H1 (cell line): ENCODE results near the gene ATAT1. TPM values are rescaled to one million over a fixed set of nuclear protein-coding genes. Genes with fewer than 3 reads are reported as not detected.

Experiments
- CTCF ChIA-PET: fragments of 300-600 bp; sonication (Branson Sonifier 250); formaldehyde crosslinking; loops from one replicate; lab custom pipeline; 2021; ENCODE audit not compliant: partially characterized antibody; lab: Charles Lee
- POLR2A ChIA-PET: fragments of 300-600 bp; sonication (Branson Sonifier 250); formaldehyde crosslinking; loops from one replicate; lab custom pipeline; 2021; ENCODE audit warnings: inconsistent platforms; ENCODE audit not compliant: partially characterized antibody; lab: Charles Lee
- DNase-seq, 2 experiments: peaks; one replicate each; pipeline versions ENCODE4 v3.0.0 to v3.0.0-alpha.2; 2010 to 2022; ENCODE audit warnings: low spot score in 2 of 2, low read depth in 1 of 2, mixed read lengths in 1 of 2
- FAIRE-seq: peaks from 2 replicates; lab custom pipeline; 2011; peaks lifted over from hg19 to GRCh38; lab: Jason Lieb, UNC
- H2AFZ ChIP-seq: 2 replicates; pipeline ENCODE4 v1.8.1; 2012; ENCODE audit warnings: low read length, inconsistent platforms
- H2AK5ac ChIP-seq: 2 replicates; pipeline ENCODE4 v1.6.1; 2013; ENCODE audit warnings: low read depth, low read length
- H2BK120ac ChIP-seq: replicated peaks from 2 replicates; pipeline ENCODE3; 2013; ENCODE audit warnings: low read depth, low read length, inconsistent platforms
- H2BK12ac ChIP-seq: 2 replicates; pipeline ENCODE4 v1.6.1; 2013; ENCODE audit warnings: low read depth, low read length
- H2BK15ac ChIP-seq: 2 replicates; pipeline ENCODE4 v1.6.1; 2013; ENCODE audit warnings: low read length
- H2BK20ac ChIP-seq: 2 replicates; pipeline ENCODE4 v1.6.1; 2013; ENCODE audit warnings: low read length
- H2BK5ac ChIP-seq: 2 replicates; pipeline ENCODE4 v1.6.1; 2013; ENCODE audit warnings: low read depth, low read length
- H3K14ac ChIP-seq: 2 replicates; pipeline ENCODE4 v1.6.1; 2013; ENCODE audit warnings: inconsistent platforms; ENCODE audit not compliant: insufficient read length
- H3K18ac ChIP-seq: 2 replicates; pipeline ENCODE4 v1.6.1; 2013; ENCODE audit warnings: low read length; ENCODE audit errors: extremely low read depth
- H3K23ac ChIP-seq: 2 replicates; pipeline ENCODE4 v1.6.1; 2013; ENCODE audit warnings: inconsistent platforms; ENCODE audit not compliant: insufficient read length
- H3K23me2 ChIP-seq: 2 replicates; pipeline ENCODE4 v1.6.1; 2013; ENCODE audit warnings: low read depth, low read length
- H3K27ac ChIP-seq: 2 replicates; pipeline ENCODE4 v1.6.1; 2011; ENCODE audit warnings: low read depth, low read length, inconsistent platforms
- H3K27me3 ChIP-seq, 4 experiments: replicated peaks in 1 of 4; 1 replicate in 1 of 4; 2 replicates in 3 of 4; pipeline versions ENCODE4 v1.6.1 to v1.8.1; 2011 to 2013; ENCODE audit warnings: low read length in 3 of 4, mild to moderate bottlenecking in 3 of 4, inconsistent platforms in 2 of 4, mixed read lengths in 2 of 4, moderate library complexity in 1 of 4; ENCODE audit not compliant: control insufficient read depth in 3 of 4, insufficient read depth in 3 of 4; ENCODE audit errors: extremely low read depth in 1 of 4
- H3K36me3 ChIP-seq, 4 experiments: 2 replicates each; pipeline versions ENCODE4 v1.6.1 to v1.8.1; 2011 to 2013; ENCODE audit warnings: mild to moderate bottlenecking in 4 of 4, low read length in 3 of 4, moderate library complexity in 2 of 4, control low read depth in 1 of 4, inconsistent platforms in 1 of 4; ENCODE audit not compliant: insufficient read depth in 4 of 4, control insufficient read depth in 2 of 4
- H3K4ac ChIP-seq: replicated peaks from 2 replicates; pipeline ENCODE3; 2013; ENCODE audit warnings: low read length, low read depth, mixed read lengths, inconsistent platforms; ENCODE audit not compliant: insufficient read length
- H3K4me1 ChIP-seq, 4 experiments: replicated peaks in 1 of 4; 1 replicate in 1 of 4; 2 replicates in 3 of 4; pipeline versions ENCODE4 v1.6.1 to v1.8.1; 2011 to 2013; ENCODE audit warnings: low read length in 3 of 4, inconsistent platforms in 2 of 4, mixed read lengths in 1 of 4; ENCODE audit not compliant: insufficient read depth in 4 of 4, control insufficient read depth in 3 of 4
- H3K4me2 ChIP-seq, 2 experiments: 2 replicates each; pipeline versions ENCODE4 v1.6.1 to v1.8.1; 2011 to 2013; ENCODE audit warnings: low read depth in 2 of 2, low read length in 2 of 2, control low read depth in 1 of 2, inconsistent platforms in 1 of 2, mild to moderate bottlenecking in 1 of 2; ENCODE audit not compliant: insufficient read depth in 1 of 2
- H3K4me3 ChIP-seq, 4 experiments: fragments of 200-600, 300-600 bp in 1 of 4; sonication (generic), shearing (Covaris generic), sonication (Bioruptor Twin) in 1 of 4; 2 replicates each; pipeline versions ENCODE4 v1.5.1 to v1.8.1; 2011 to 2016; ENCODE audit warnings: low read length in 4 of 4, low read depth in 3 of 4, control low read depth in 2 of 4, inconsistent platforms in 2 of 4, mild to moderate bottlenecking in 2 of 4, mixed read lengths in 1 of 4, moderate library complexity in 1 of 4; ENCODE audit not compliant: insufficient read depth in 2 of 4; ENCODE audit errors: extremely low read depth in 1 of 4
- H3K56ac ChIP-seq: replicated peaks from 2 replicates; pipeline ENCODE3; 2013; ENCODE audit warnings: low read depth, mild to moderate bottlenecking, mixed read lengths, low read length, inconsistent platforms; ENCODE audit not compliant: insufficient read length
- H3K79me1 ChIP-seq: 2 replicates; pipeline ENCODE4 v1.6.1; 2013; ENCODE audit warnings: low read depth, low read length, control low read depth
- H3K79me2 ChIP-seq, 2 experiments: 2 replicates each; pipeline versions ENCODE4 v1.6.1 to v1.8.1; 2012 to 2013; ENCODE audit warnings: low read length in 2 of 2, mild to moderate bottlenecking in 2 of 2, inconsistent platforms in 1 of 2; ENCODE audit not compliant: insufficient read depth in 2 of 2, control insufficient read depth in 1 of 2
- H3K9ac ChIP-seq, 4 experiments: replicated peaks in 1 of 4; 1 replicate in 1 of 4; 2 replicates in 3 of 4; pipeline versions ENCODE4 v1.6.1 to v1.8.1; 2011 to 2013; ENCODE audit warnings: low read depth in 3 of 4, low read length in 3 of 4, control low read depth in 2 of 4, mild to moderate bottlenecking in 2 of 4, moderate library complexity in 2 of 4, inconsistent platforms in 1 of 4; ENCODE audit errors: extremely low read depth in 1 of 4
- H3K9me3 ChIP-seq, 2 experiments: 2 replicates each; pipeline versions ENCODE4 v1.6.1 to v1.8.1; 2012 to 2013; ENCODE audit warnings: mild to moderate bottlenecking in 2 of 2, moderate library complexity in 2 of 2, control low read depth in 1 of 2, inconsistent platforms in 1 of 2, low read depth in 1 of 2, low read length in 1 of 2, mixed read lengths in 1 of 2; ENCODE audit not compliant: insufficient read depth in 2 of 2
- H4K20me1 ChIP-seq, 2 experiments: replicated peaks in 1 of 2; 2 replicates each; pipeline versions ENCODE3 to v1.8.1; 2011 to 2013; ENCODE audit warnings: inconsistent platforms in 2 of 2, low read length in 2 of 2, mild to moderate bottlenecking in 1 of 2; ENCODE audit not compliant: insufficient read depth in 2 of 2, control insufficient read depth in 1 of 2
- H4K5ac ChIP-seq: 2 replicates; pipeline ENCODE4 v1.6.1; 2013; ENCODE audit warnings: low read length, low read depth, mixed read lengths, inconsistent platforms; ENCODE audit not compliant: insufficient read length
- H4K8ac ChIP-seq: 2 replicates; pipeline ENCODE4 v1.8.0; 2013; ENCODE audit warnings: mild to moderate bottlenecking, moderate library complexity, low read length, inconsistent platforms; ENCODE audit not compliant: insufficient read depth; ENCODE audit errors: extremely low read depth
- H4K91ac ChIP-seq: replicated peaks from 2 replicates; pipeline ENCODE3; 2013; ENCODE audit warnings: low read length, mixed read lengths, inconsistent platforms; ENCODE audit not compliant: insufficient read length
- BACH1 ChIP-seq: IDR thresholded peaks from 2 replicates; pipeline ENCODE4 v1.6.1; 2012; ENCODE audit warnings: low read length, improper control_type of control experiment
- CEBPB ChIP-seq: IDR thresholded peaks from 2 replicates; pipeline ENCODE4 v1.6.1; 2012; ENCODE audit warnings: low read depth, low read length
- CHD2 ChIP-seq: IDR thresholded peaks from 2 replicates; pipeline ENCODE4 v1.6.1; 2012; ENCODE audit warnings: low read length, improper control_type of control experiment
- HDAC2 ChIP-seq, 2 experiments: fragments of 300-600 bp in 1 of 2; sonication (generic) in 1 of 2; IDR thresholded peaks; 2 replicates each; pipeline ENCODE4 v1.6.1; 2011 to 2012; ENCODE audit warnings: low read depth in 2 of 2, low read length in 2 of 2, mild to moderate bottlenecking in 2 of 2, moderate library complexity in 2 of 2, borderline replicate concordance in 1 of 2, inconsistent platforms in 1 of 2
- KDM5A ChIP-seq: fragments of 200-600 bp; IDR thresholded peaks from 2 replicates; pipeline ENCODE4 v1.7.1; 2012; ENCODE audit warnings: mild to moderate bottlenecking, low read length, inconsistent platforms, mixed read lengths
- TAF7 ChIP-seq: optimal IDR thresholded peaks from 2 replicates; pipeline ENCODE3; 2011; ENCODE audit warnings: low read depth, mild to moderate bottlenecking, inconsistent platforms, low read length, moderate library complexity, borderline replicate concordance
- YY1 ChIP-seq: IDR thresholded peaks from 2 replicates; pipeline ENCODE4 v1.6.1; 2011; ENCODE audit warnings: low read depth, mild to moderate bottlenecking, low read length
- WGBS, 2 experiments: shearing (Covaris generic) in 1 of 2; methylation state at CpG; one replicate each; pipeline versions ENCODE4 v1.1.6 to v1.1.7; 2013 to 2015; ENCODE audit warnings: low lambda C conversion rate in 2 of 2, mixed read lengths in 2 of 2, inconsistent platforms in 1 of 2, low coverage in 1 of 2, missing lambda C conversion rate in 1 of 2; ENCODE audit not compliant: insufficient replicate concordance in 2 of 2, insufficient coverage in 1 of 2, insufficient read length in 1 of 2; ENCODE audit errors: extremely low coverage in 1 of 2, missing lambda C conversion rate in 1 of 2; 5-methylcytosine and 5-hydroxymethylcytosine counted together
- polyA plus RNA-seq, 7 experiments: library from polyadenylated mRNA; depleted of rRNA in 3 of 7; stranded (reverse) in 5 of 7; unstranded in 2 of 7; fragments of >200 nt in 5 of 7; fragments of 200-250 nt in 2 of 7; gene quantifications; 1 replicate in 5 of 7; 2 replicates in 1 of 7; 4 replicates in 1 of 7; pipeline versions ENCODE4 v1.2.1 to v1.2.3, GENCODE V29; 2011 to 2013; ENCODE audit warnings: missing spikeins in 2 of 7, mixed read lengths in 2 of 7
- total RNA-seq: library from RNA; stranded (reverse); fragmentation: NEBNext Ultra II Directional; extraction: Animal tissue kit (Norgen Biotek cat#: 25700); gene quantifications from 2 replicates; pipeline ENCODE4 v1.2.1, GENCODE V29; 2021
- TF ChIP-seq, protein P1 (sequence below): IDR thresholded peaks from 2 replicates; pipeline ENCODE4 v1.6.1; 2012; ENCODE audit warnings: inconsistent platforms
- TF ChIP-seq, protein P2 (sequence below): IDR thresholded peaks from 2 replicates; pipeline ENCODE4 v1.6.1; 2012; ENCODE audit warnings: inconsistent platforms

Gene ATAT1
- total and polyA plus RNA-seq, 2 of the 8 experiments (the other 6 are each of a cell fraction or from before 2014, with no cell fraction given) = 14.4 to 14.6 TPM

DNA sequence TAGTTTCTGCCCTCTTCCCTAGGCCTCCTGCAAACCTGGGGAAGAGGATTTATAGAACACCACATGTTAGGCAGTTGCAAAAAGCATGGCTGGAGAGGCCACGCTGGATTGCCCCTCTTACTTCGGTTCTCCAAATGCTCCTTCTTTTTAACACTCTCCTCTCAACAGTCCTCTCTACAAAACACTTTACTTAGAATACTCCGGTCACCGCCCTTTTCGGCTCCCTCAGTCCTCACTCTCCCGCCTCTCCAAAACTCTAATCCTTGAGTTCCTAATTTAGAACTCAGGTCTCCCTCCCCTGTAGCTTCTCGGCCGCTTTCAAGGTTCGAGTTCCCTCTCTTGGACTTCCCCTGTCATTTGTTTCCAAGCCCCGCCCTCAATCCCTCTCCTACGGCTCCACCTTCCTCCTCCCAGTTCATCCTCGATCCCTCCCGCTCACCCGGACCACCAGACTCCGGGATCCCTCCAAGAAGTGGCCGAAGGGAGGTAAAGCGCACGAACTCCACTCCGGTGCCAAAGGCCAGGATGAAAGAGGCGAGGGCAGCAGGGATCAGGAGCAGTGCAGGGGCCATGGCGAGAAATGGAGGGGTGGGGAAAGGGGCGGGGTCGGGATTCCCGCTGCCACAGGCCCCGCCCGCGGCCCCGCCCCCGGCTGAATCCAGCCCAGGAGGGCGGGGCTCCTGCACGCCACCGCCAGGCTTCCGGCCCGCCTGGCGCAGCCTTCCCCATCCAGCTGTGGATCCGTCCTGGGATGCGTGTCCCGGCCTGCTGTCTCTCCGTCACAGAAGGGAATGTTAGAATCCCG is 63.9 kb downstream of the ATAT1 start, which contains the start of gene NRM:
Gene NRM, minus strand, starts transcription at position 582 of the 805 bp plus-strand sequence. Its CDS starts 10 bp downstream, at position 572.
- no peak within 1 kb of the TSS for H3K23ac ChIP-seq
- peak within 1 kb of the TSS; percentile 62; the same call in 1 of the 2 replicates for H4K8ac ChIP-seq
- H4K20me1 ChIP-seq = no peaks in the 10 kb centered on the region
- 0 out of 2 replicates have a peak, but pooled peaks cover 4% of the 10 kb centered on the region for H3K79me1 ChIP-seq
- peak within 1 kb of the TSS; percentile 89; the same call in 1 of the 2 replicates for H2BK12ac ChIP-seq
- H3K56ac ChIP-seq = peak within 1 kb of the TSS; percentile 95
- peak within 1 kb of the TSS; percentile 92; the same call in 1 of the 2 replicates for H2BK15ac ChIP-seq
- H3K14ac ChIP-seq = no peak within 1 kb of the TSS
- H3K23me2 ChIP-seq = peaks cover 13% of the 10 kb centered on the region
- H3K27me3 ChIP-seq = no peaks in the 10 kb centered on the region
- peak within 1 kb of the TSS; percentile 69; the same call in 1 of the 2 replicates for H2AK5ac ChIP-seq
- H3K9ac ChIP-seq = peak within 1 kb of the TSS in 3 of 4 experiments; percentile 46 to 87 (median 58); a peak in 6 of 7 replicates
- DNase-seq (peak in 1 of 2 experiments; percentile 89), FAIRE-seq (no peak)
- peak within 1 kb of the TSS; percentile 82 to 94 for H3K4me2 ChIP-seq
- H4K91ac ChIP-seq = peak within 1 kb of the TSS; percentile 99
- peak within 1 kb of the TSS; percentile 66 for H3K4ac ChIP-seq
- peak within 1 kb of the TSS; percentile 80 for H2AFZ ChIP-seq
- ChIA-PET POLR2A (interaction anchor here (0.9 to 26.7 kb wide), 10 partner anchors 9 to 80 kb away, joined by 3 to 732 read pairs (median 6); partner anchors contain the start of genes DHX16, FLOT1, IER3 and MDC1), CTCF (interaction anchor here (0.6 to 3.7 kb wide), 10 partner anchors 9 to 393 kb away, joined by 3 to 28 read pairs (median 7); partner anchors contain the start of gene MDC1)
- H3K36me3 ChIP-seq = no peaks in the 10 kb centered on the region; a peak in 1 of 8 replicates
- H2BK5ac ChIP-seq = peak within 1 kb of the TSS; percentile 97
- H3K79me2 ChIP-seq = peaks cover 0 to 3% of the 10 kb centered on the region in 2 experiments; a peak in 1 of 4 replicates
- H2BK120ac ChIP-seq = no peak within 1 kb of the TSS
- H2BK20ac ChIP-seq = 0 out of 2 replicates have a peak within 1 kb of the TSS, but pooled peaks have one; percentile 15
- peak within 1 kb of the TSS; percentile 98 for H3K18ac ChIP-seq
- no peak within 1 kb of the TSS; the same call in none of the 2 replicates for H3K27ac ChIP-seq
- peak within 1 kb of the TSS; percentile 86 to 92 (median 88) for H3K4me3 ChIP-seq
- H3K9me3 ChIP-seq = no peaks in the 10 kb centered on the region
- H4K5ac ChIP-seq = peak within 1 kb of the TSS; percentile 100
- WGBS, 2 experiments = 4% methylated on average over 26 of the region's 40 CpGs; no CpG with 5 or more reads in 1 of the 2 experiments
- peaks cover 0 to 23% (median 17%) of the 10 kb centered on the region in 4 experiments; a peak in 6 of 7 replicates for H3K4me1 ChIP-seq
- TF ChIP-seq, protein P1, sequence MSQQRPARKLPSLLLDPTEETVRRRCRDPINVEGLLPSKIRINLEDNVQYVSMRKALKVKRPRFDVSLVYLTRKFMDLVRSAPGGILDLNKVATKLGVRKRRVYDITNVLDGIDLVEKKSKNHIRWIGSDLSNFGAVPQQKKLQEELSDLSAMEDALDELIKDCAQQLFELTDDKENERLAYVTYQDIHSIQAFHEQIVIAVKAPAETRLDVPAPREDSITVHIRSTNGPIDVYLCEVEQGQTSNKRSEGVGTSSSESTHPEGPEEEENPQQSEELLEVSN = peak; percentile 20; the same call in 1 of the 2 replicates
- 0 out of 2 replicates have a peak, but pooled peaks have one; percentile 31 for TF ChIP-seq BACH1
- peak; percentile 56; the same call in 1 of the 2 replicates for TF ChIP-seq YY1
- no peak for TF ChIP-seq TAF7
- no peak for TF ChIP-seq CEBPB
- peak in 1 of 2 experiments; percentile 82; a peak in 2 of 4 replicates for TF ChIP-seq HDAC2 (IDR thresholded peaks at IDR 0.05; ENCODE audit: borderline replicate concordance in 1 of 2, low read depth in 2 of 2, low read length in 2 of 2)
- TF ChIP-seq KDM5A = no peak
- no peak for TF ChIP-seq CHD2
- TF ChIP-seq, protein P2, sequence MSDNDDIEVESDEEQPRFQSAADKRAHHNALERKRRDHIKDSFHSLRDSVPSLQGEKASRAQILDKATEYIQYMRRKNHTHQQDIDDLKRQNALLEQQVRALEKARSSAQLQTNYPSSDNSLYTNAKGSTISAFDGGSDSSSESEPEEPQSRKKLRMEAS = no peak
